ENCODE results near the gene GJC2. TPM values are rescaled to one million over a fixed set of nuclear protein-coding genes. Genes with fewer than 3 reads are reported as not detected.
A peak's percentile ranks its signal among the peaks of the same experiment; 100 is the strongest.

Gene GJC2
- total RNA-seq, 1 donor from 2014 or later = 2.5 TPM

- H3K27me3 Mint-ChIP-seq (ENCODE audit: low read depth) = no peaks in the 10 kb centered on the region
- TF ChIP-seq CTCF (IDR thresholded peaks at IDR 0.05; ENCODE audit: unreplicated experiment) = no peak
- H3K9me3 Mint-ChIP-seq = no peaks in the 10 kb centered on the region
- peak overlapping the region; percentile 91 for H3K27ac Mint-ChIP-seq
- peaks cover 18% of the 10 kb centered on the region for H3K4me1 Mint-ChIP-seq
- DNase-seq (ENCODE audit: low spot score in 2 of 2, unreplicated experiment in 2 of 2) = no peak
- H3K4me3 Mint-ChIP-seq = peak overlapping the region; percentile 49
- no peaks in the 10 kb centered on the region for H3K36me3 Mint-ChIP-seq
Observed at GRCh38 chr1:228163776-228164519, 14.2 kb downstream of the GJC2 start.

- Mint-ChIP-seq H3K4me3 (peak overlapping the region; percentile 78), H3K9me3 (no peaks in the 10 kb centered on the region), H3K36me3 (no peaks in the 10 kb centered on the region), H3K27ac (peak overlapping the region; percentile 97), H3K4me1 (peaks cover 18% of the 10 kb centered on the region), H3K27me3 (ENCODE audit: low read depth) (no peaks in the 10 kb centered on the region)
- no peak for TF ChIP-seq CTCF (IDR thresholded peaks at IDR 0.05; ENCODE audit: unreplicated experiment)
- no peak for DNase-seq (ENCODE audit: low spot score in 2 of 2, unreplicated experiment in 2 of 2)
Observed at GRCh38 chr1:228164561-228165371, 15.0 kb downstream of the GJC2 start.

GRCh38 chr1:228165372-228166169, 15.8 kb downstream of the GJC2 start, which contains the start of gene IBA57:
Gene IBA57 (plus strand): TSS chr1:228165804. CDS start chr1:228165817, 13 bp downstream.
- Mint-ChIP-seq H3K4me3 (peak within 1 kb of the TSS; percentile 78), H3K27ac (peak within 1 kb of the TSS; percentile 97), H3K36me3 (no peaks in the 10 kb centered on the region), H3K9me3 (no peaks in the 10 kb centered on the region), H3K4me1 (peaks cover 18% of the 10 kb centered on the region), H3K27me3 (ENCODE audit: low read depth) (no peaks in the 10 kb centered on the region)
- TF ChIP-seq CTCF (IDR thresholded peaks at IDR 0.05; ENCODE audit: unreplicated experiment) = peak; percentile 95
- DNase-seq (ENCODE audit: low spot score in 2 of 2, unreplicated experiment in 2 of 2) = peak; percentile 99 to 100

GRCh38 chr1:228166170-228166936, 16.6 kb downstream of the GJC2 start:
- Mint-ChIP-seq H3K27ac (peak overlapping the region; percentile 90), H3K4me3 (peak overlapping the region; percentile 72), H3K36me3 (no peaks in the 10 kb centered on the region), H3K4me1 (peaks cover 18% of the 10 kb centered on the region), H3K27me3 (ENCODE audit: low read depth) (no peaks in the 10 kb centered on the region), H3K9me3 (no peaks in the 10 kb centered on the region)
- peak; percentile 17 to 58 for DNase-seq (ENCODE audit: low spot score in 2 of 2, unreplicated experiment in 2 of 2)
- TF ChIP-seq CTCF (IDR thresholded peaks at IDR 0.05; ENCODE audit: unreplicated experiment) = no peak
